Kidney (tissue), 14 donors: ENCODE data around the gene TIMM50. TPM values are rescaled to one million over a fixed set of nuclear protein-coding genes. Genes with fewer than 3 reads are reported as not detected.

ENCODE experiments used
- DNase-seq, 5 donors: peaks; one replicate each; pipeline ENCODE4 v3.0.0-alpha.2; 2013 to 2020
- FAIRE-seq: peaks from 2 replicates; lab custom pipeline; 2012; peaks lifted over from hg19 to GRCh38; lab: Jason Lieb, UNC
- H3K27ac ChIP-seq, 2 donors: one replicate each; pipeline ENCODE4 v1.7.0; 2013; ENCODE audit warnings: low read depth in 2 of 2, low read length in 2 of 2, inconsistent platforms in 1 of 2
- H3K27me3 ChIP-seq: one replicate; pipeline ENCODE4 v1.7.1; 2013; ENCODE audit warnings: low read length, inconsistent platforms; ENCODE audit not compliant: control insufficient read depth, insufficient read depth
- H3K36me3 ChIP-seq, 3 donors: one replicate each; pipeline versions ENCODE4 v1.7.0 to v1.7.1; 2013; ENCODE audit warnings: low read length in 3 of 3, control low read depth in 1 of 3, inconsistent platforms in 1 of 3; ENCODE audit not compliant: insufficient read depth in 3 of 3, control insufficient read depth in 2 of 3
- H3K4me1 ChIP-seq, 3 donors: one replicate each; pipeline versions ENCODE4 v1.7.0 to v1.7.1; 2013; ENCODE audit warnings: low read length in 3 of 3, inconsistent platforms in 1 of 3, low read depth in 1 of 3; ENCODE audit not compliant: control insufficient read depth in 2 of 3, insufficient read depth in 2 of 3
- H3K4me3 ChIP-seq, 3 donors: one replicate each; pipeline versions ENCODE4 v1.7.0 to v1.8.1; 2013; ENCODE audit warnings: low read length in 3 of 3, control low read depth in 1 of 3, inconsistent platforms in 1 of 3
- H3K9ac ChIP-seq, 3 donors: one replicate each; pipeline versions ENCODE4 v1.7.0 to v1.7.1; 2013; ENCODE audit warnings: low read length in 3 of 3, control low read depth in 1 of 3, inconsistent platforms in 1 of 3
- H3K9me3 ChIP-seq, 3 donors: one replicate each; pipeline versions ENCODE4 v1.7.0 to v1.7.1; 2013; ENCODE audit warnings: low read length in 3 of 3, control low read depth in 1 of 3, inconsistent platforms in 1 of 3; ENCODE audit not compliant: control insufficient read depth in 2 of 3, insufficient read depth in 1 of 3
- intact Hi-C: fragments of 100-400 bp; cut with DNase I; formaldehyde crosslinking; loops from one replicate; pipeline ENCODE4 v1.11.1; 2022
- polyA plus RNA-seq: library from polyadenylated mRNA; stranded (reverse); fragments of 350-450 nt; fragmentation: Illumina TruSeq; extraction: RNeasy Lipid Tissue Mini Kit (QIAGEN cat#74804); gene quantifications from one replicate; pipeline ENCODE4 v1.2.3, GENCODE V29; 2014; ENCODE audit warnings: low read depth, low replicate concordance; ENCODE audit not compliant: insufficient read depth
- total RNA-seq: library from RNA; stranded (reverse); fragmentation: NEBNext Ultra II Directional; extraction: Animal tissue kit (Norgen Biotek cat#: 25700); gene quantifications from one replicate; pipeline ENCODE4 v1.2.1, GENCODE V29; 2021
- TF ChIP-seq, protein P1 (sequence below): IDR thresholded peaks from 3 replicates; pipeline ENCODE4 v1.5.1; 2012; ENCODE audit warnings: mild to moderate bottlenecking, moderate library complexity, borderline replicate concordance; ENCODE audit not compliant: insufficient read depth; ENCODE audit errors: extremely low read depth
- donor health status: control.
- donor health status: control.
- donor health status: control.
- donor health status: control.
- donor health status: control.
- donor health status: DM: yes; HTN: yes; CAD: no.
- donor health status: Normal renal cell carcinoma (clear cell type).

The TIMM50 gene
- total and polyA plus RNA-seq, 2 donors from 2014 or later, result 52.4 to 74.4 TPM

DNA sequence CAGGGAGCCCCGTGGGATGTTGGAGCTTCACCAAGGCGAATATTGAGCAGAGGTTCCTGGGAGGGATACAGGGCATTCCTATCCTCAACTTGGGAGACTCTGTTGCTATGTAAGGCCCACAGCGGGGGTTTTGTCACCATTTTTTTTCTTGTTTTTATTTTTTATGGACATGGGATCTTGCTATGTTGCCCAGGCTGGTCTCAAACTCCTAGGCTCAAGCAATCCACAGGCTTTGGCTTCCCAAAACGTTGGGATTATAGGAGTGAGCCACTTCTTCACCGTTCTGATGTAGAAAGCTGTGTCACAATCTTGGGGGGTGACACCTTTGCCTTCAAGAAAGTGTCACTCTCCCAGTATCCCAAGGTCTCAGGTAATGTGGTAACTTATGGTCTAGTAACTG lies 20.7 kb downstream of the TIMM50 start:
- TF ChIP-seq, protein P1, sequence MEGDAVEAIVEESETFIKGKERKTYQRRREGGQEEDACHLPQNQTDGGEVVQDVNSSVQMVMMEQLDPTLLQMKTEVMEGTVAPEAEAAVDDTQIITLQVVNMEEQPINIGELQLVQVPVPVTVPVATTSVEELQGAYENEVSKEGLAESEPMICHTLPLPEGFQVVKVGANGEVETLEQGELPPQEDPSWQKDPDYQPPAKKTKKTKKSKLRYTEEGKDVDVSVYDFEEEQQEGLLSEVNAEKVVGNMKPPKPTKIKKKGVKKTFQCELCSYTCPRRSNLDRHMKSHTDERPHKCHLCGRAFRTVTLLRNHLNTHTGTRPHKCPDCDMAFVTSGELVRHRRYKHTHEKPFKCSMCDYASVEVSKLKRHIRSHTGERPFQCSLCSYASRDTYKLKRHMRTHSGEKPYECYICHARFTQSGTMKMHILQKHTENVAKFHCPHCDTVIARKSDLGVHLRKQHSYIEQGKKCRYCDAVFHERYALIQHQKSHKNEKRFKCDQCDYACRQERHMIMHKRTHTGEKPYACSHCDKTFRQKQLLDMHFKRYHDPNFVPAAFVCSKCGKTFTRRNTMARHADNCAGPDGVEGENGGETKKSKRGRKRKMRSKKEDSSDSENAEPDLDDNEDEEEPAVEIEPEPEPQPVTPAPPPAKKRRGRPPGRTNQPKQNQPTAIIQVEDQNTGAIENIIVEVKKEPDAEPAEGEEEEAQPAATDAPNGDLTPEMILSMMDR, result no peak
- FAIRE-seq, result no peak
- H3K9me3 ChIP-seq, result no peaks in the 10 kb centered on the region
- intact Hi-C loops, result no loop called here
- no peak for DNase-seq
- H3K9ac ChIP-seq, result no peak overlapping the region
- H3K36me3 ChIP-seq, result no peaks in the 10 kb centered on the region
- H3K27ac ChIP-seq, result no peak overlapping the region
- H3K27me3 ChIP-seq, result peaks cover 21% of the 10 kb centered on the region
- peaks cover 0 to 5% (median 4%) of the 10 kb centered on the region in 3 donors for H3K4me1 ChIP-seq
- no peak overlapping the region for H3K4me3 ChIP-seq

DNA sequence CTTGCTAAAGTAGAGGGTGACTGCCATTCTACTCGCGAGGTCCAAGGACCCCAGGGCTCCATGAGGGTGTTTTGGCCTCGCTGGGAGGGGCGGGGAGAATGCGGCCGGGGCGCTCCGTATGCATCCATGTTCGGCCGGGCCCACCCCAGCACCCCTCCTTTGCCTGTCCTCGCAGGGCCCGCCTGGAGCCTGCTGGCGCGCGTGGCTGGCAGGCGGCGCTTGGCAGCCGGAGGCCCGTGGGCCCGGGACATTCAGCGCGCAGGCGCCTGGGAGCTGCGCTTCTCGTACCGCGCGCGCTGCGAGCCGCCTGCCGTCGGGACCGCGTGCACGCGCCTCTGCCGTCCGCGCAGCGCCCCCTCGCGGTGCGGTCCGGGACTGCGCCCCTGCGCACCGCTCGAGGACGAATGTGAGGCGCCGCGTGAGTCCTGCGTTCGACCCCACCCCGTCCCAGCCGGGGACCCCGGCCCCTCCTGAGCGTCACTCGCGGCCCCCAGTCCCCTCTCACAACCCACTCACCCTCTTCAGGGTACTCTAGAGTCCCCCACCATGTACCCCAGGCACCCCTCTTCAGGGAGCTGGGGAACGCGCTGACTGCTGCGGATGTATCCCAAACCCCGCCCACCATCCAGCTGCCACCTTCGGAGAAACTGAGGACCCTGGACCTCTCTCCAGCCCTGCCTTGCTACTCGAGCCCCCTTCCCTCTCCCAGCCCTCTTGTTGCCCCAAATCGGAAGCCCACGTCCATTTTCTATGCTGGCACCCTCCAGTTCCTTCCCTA lies 22.2 kb downstream of the TIMM50 start:
- TF ChIP-seq, protein P1, result peak; percentile 70

DNA sequence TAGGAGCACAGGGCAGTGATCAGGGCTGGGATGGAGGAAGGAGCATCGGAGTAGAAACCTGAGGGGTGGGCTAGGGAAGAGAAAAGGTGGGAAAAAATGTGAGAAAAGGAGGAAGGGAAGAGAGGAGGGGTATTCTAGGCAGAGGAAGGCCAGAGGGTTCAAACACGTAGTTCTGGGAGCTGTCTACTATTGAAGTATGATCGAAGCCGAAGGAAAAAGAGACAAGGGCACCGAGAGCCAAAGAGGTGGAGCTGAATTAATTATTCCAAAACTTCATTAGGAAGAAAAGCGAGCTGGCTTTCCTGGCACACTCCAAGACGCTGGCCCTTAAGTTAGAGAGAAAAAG lies 25.9 kb downstream of the TIMM50 start:
- no peaks in the 10 kb centered on the region for H3K27me3 ChIP-seq
- H3K27ac ChIP-seq, result no peak overlapping the region
- FAIRE-seq (no peak), DNase-seq (no peak)
- H3K9ac ChIP-seq, result no peak overlapping the region
- peaks cover 0 to 4% (median 0%) of the 10 kb centered on the region in 3 donors for H3K4me1 ChIP-seq
- TF ChIP-seq, protein P1, result no peak
- H3K4me3 ChIP-seq, result no peak overlapping the region
- H3K9me3 ChIP-seq, result no peaks in the 10 kb centered on the region
- intact Hi-C loops, result no loop called here
- no peaks in the 10 kb centered on the region for H3K36me3 ChIP-seq

More for the DNA sequence above, 22.2 kb downstream of the TIMM50 start:
- Histone ChIP-seq H3K27me3 (peaks cover 21% of the 10 kb centered on the region), H3K4me1 (peaks cover 0 to 7% (median 4%) of the 10 kb centered on the region in 3 donors), H3K4me3 (no peak overlapping the region), H3K9ac (no peak overlapping the region), H3K36me3 (no peaks in the 10 kb centered on the region), H3K27ac (no peak overlapping the region), H3K9me3 (no peaks in the 10 kb centered on the region)
- intact Hi-C loops, result no loop called here
- FAIRE-seq, result no peak
- DNase-seq, result peak; percentile 68 to 87 (median 81)
